Panc1 (cell line): Measurements from ENCODE around the gene GLB1L3. TPM values are rescaled to one million over a fixed set of nuclear protein-coding genes. Genes with fewer than 3 reads are reported as not detected.

Source experiments
- ATAC-seq: fragments of 200-7000 bp; cut with Tn5 transposase; 2 replicates; pipeline ENCODE4 v1.9.1; 2020; ENCODE audit warnings: mild to moderate bottlenecking, moderate library complexity
- BruUV-seq: library from RNA; stranded (reverse); fragments of 400-500 nt; replicated peaks from 2 replicates; lab custom pipeline; 2021; lab: Mats Ljungman, UMichigan
- CTCF ChIA-PET: fragments of 300-600 bp; sonication (Branson Sonifier 250); formaldehyde crosslinking; loops from one replicate; lab custom pipeline; 2022; ENCODE audit warnings: antibody characterized with exemption; lab: Charles Lee
- POLR2A ChIA-PET: fragments of 300-600 bp; sonication (Branson Sonifier 250); formaldehyde crosslinking; loops from one replicate; lab custom pipeline; 2022; ENCODE audit warnings: antibody characterized with exemption; lab: Charles Lee
- DNase-seq: peaks from one replicate; pipeline ENCODE4 v3.0.0-alpha.2; 2010; ENCODE audit warnings: low read depth, low spot score
- H3K27ac ChIP-seq: 2 replicates; pipeline ENCODE4 v1.5.1; 2011; ENCODE audit warnings: mild to moderate bottlenecking, low read length, inconsistent platforms
- H3K27me3 ChIP-seq: fragments of 200-500 bp; sonication (Bioruptor generic); 2 replicates; pipeline ENCODE4 v1.6.0; 2014; ENCODE audit warnings: low read length, inconsistent platforms; ENCODE audit not compliant: control insufficient read depth, insufficient read depth
- H3K36me3 ChIP-seq: fragments of 200-500 bp; sonication (Bioruptor generic); 2 replicates; pipeline ENCODE4 v1.5.1; 2014; ENCODE audit warnings: inconsistent platforms, mild to moderate bottlenecking, low read length, moderate library complexity; ENCODE audit not compliant: control insufficient read depth, insufficient read depth
- H3K4me1 ChIP-seq: 2 replicates; pipeline ENCODE4 v1.5.1; 2011; ENCODE audit warnings: inconsistent platforms, mild to moderate bottlenecking, low read length, moderate library complexity; ENCODE audit not compliant: control insufficient read depth, insufficient read depth
- H3K4me3 ChIP-seq, 2 experiments: 2 replicates each; pipeline ENCODE4 v1.5.1; 2011 to 2012; ENCODE audit warnings: low read depth in 2 of 2, low read length in 2 of 2, mild to moderate bottlenecking in 2 of 2, inconsistent platforms in 1 of 2, moderate library complexity in 1 of 2
- H3K9me3 ChIP-seq: fragments of 200-500 bp; sonication (Bioruptor generic); 2 replicates; pipeline ENCODE4 v1.5.1; 2014; ENCODE audit warnings: low read depth, mild to moderate bottlenecking, inconsistent platforms, low read length, moderate library complexity; ENCODE audit not compliant: control insufficient read depth, insufficient read depth
- CTCF ChIP-seq: fragments of 450-650 bp; IDR thresholded peaks from 2 replicates; pipeline ENCODE4 v1.5.1; 2017; ENCODE audit warnings: mild to moderate bottlenecking
- POLR2AphosphoS5 ChIP-seq: IDR thresholded peaks from 2 replicates; pipeline ENCODE4 v1.6.1; 2012; ENCODE audit warnings: mild to moderate bottlenecking, low read depth, low read length, moderate library complexity
- REST ChIP-seq, 2 experiments: IDR thresholded peaks; 2 replicates each; pipeline ENCODE4 v1.6.1; 2011 to 2012; ENCODE audit warnings: low read depth in 2 of 2, control low read depth in 1 of 2, low read length in 1 of 2, mild to moderate bottlenecking in 1 of 2, moderate library complexity in 1 of 2; ENCODE audit not compliant: insufficient read depth in 1 of 2
- SIN3A ChIP-seq: IDR thresholded peaks from 2 replicates; pipeline ENCODE4 v1.6.1; 2012; ENCODE audit warnings: low read depth, mild to moderate bottlenecking, low read length, moderate library complexity, borderline replicate concordance; ENCODE audit not compliant: insufficient read depth
- TCF7L2 ChIP-seq: IDR thresholded peaks from 2 replicates; pipeline ENCODE4 v1.6.1; 2011; ENCODE audit warnings: mild to moderate bottlenecking, low read depth, low read length, inconsistent platforms
- in situ Hi-C: cut with HindIII; loops from 2 replicates; pipeline ENCODE4 v1.10.0; 2016; ENCODE audit warnings: low sequenced_read_pairs, low pct_unique_long_range_greater_than_20kb
- intact Hi-C: fragments of 100-400 bp; cut with micrococcal nuclease; formaldehyde crosslinking; loops from one replicate; pipeline ENCODE4 v1.10.0; 2022; ENCODE audit not compliant: unreplicated experiment
- total RNA-seq: library from RNA; stranded (reverse); gene quantifications from one replicate; pipeline ENCODE4 v1.2.1, GENCODE V29; 2021; ENCODE audit not compliant: unreplicated experiment

The GLB1L3 gene
- total RNA-seq, 1 experiment from 2014 or later = not detected

- Histone ChIP-seq H3K4me3 (no peak overlapping the region), H3K9me3 (no peaks in the 10 kb centered on the region), H3K36me3 (no peaks in the 10 kb centered on the region), H3K4me1 (0 out of 2 replicates have a peak, but pooled peaks cover 4% of the 10 kb centered on the region), H3K27me3 (no peaks in the 10 kb centered on the region), H3K27ac (no peak overlapping the region)
- DNase-seq (no peak), ATAC-seq (no peak)
- CTCF ChIA-PET = no interaction called here
- no TSS peak for BruUV-seq
- in situ Hi-C loops = no loop called here
- no peak for TF ChIP-seq POLR2AphosphoS5
- no peak for TF ChIP-seq REST (IDR thresholded peaks at IDR 0.05; ENCODE audit: insufficient read depth in 1 of 2, low read depth in 2 of 2, low read length in 1 of 2)
- TF ChIP-seq SIN3A = no peak
- no peak for TF ChIP-seq CTCF
- no peak for TF ChIP-seq TCF7L2
- intact Hi-C loops = loop anchor here (5.0 kb wide), 2 partner anchors 216 to 506 kb away; no protein-coding TSS in a partner anchor
- POLR2A ChIA-PET = no interaction called here
Observed at GRCh38 chr11:134361661-134362060, 85.5 kb downstream of the GLB1L3 start.

GRCh38 chr11:134362192-134362901 is 86.2 kb downstream of the GLB1L3 start:
- H3K4me1 ChIP-seq = 0 out of 2 replicates have a peak, but pooled peaks cover 4% of the 10 kb centered on the region
- no peaks in the 10 kb centered on the region for H3K27me3 ChIP-seq
- no peaks in the 10 kb centered on the region for H3K9me3 ChIP-seq
- in situ Hi-C loops = no loop called here
- no peaks in the 10 kb centered on the region for H3K36me3 ChIP-seq
- ChIA-PET CTCF (no interaction called here), POLR2A (no interaction called here)
- ATAC-seq (no peak), DNase-seq (no peak)
- intact Hi-C loops = loop anchor here (5.0 kb wide), 2 partner anchors 215 to 505 kb away; no protein-coding TSS in a partner anchor
- no peak overlapping the region for H3K4me3 ChIP-seq
- TF ChIP-seq REST (IDR thresholded peaks at IDR 0.05; ENCODE audit: insufficient read depth in 1 of 2, low read depth in 2 of 2, low read length in 1 of 2) (no peak), POLR2AphosphoS5 (no peak)
- no peak overlapping the region for H3K27ac ChIP-seq
- BruUV-seq = no TSS peak
